HK-2 (cell line): ENCODE measurements around the gene GALNT18.
"Not testable (repeated sequence)": the region's sequence is repeated elsewhere in the genome, so short reads cannot be mapped to it uniquely, and the experiment has no call there.

Experiments used
- DNase-seq: peaks from one replicate; pipeline ENCODE4 v3.0.0-alpha.2; 2018; ENCODE audit not compliant: unreplicated experiment

Gene GALNT18

DNA sequence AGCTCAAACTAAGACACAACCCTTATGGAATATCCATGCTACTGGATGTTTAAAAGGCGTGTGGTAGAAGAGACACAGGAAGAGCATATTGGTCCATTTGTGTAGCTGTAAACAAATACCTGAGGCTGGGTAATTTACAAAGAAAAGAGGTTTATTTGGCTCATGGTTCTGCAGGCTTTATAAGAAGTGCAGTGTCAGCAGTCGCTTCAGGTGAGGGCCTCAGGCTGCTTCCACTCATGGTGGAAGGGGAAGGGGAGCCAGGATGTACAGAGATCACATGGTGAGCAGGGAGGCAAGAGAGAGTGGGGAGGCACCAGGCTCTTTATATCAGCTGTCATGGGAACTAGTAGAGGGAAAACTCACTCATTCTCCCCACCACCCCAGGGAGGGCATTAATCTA lies 237.0 kb downstream of the GALNT18 start:
- DNase-seq, result no peak

DNA sequence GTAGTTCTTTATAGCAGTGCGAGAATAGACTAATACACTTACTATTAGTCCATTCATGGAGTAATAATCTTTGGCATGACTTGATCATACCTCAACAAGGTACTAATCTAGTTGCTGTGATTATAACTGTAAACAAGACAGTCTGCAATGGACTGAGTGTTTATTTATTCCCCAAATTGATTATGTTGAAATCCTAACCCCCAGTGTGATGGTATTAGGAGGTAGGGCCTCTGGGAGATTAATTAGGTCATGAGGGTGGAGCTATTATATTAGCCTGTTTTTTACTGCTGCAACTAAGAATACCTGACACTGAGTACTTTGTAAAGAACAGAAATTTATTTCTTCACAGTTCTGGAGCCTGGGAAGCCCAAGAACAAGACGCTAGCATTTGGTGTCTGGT lies 237.8 kb downstream of the GALNT18 start:
- DNase-seq, result no peak

DNA sequence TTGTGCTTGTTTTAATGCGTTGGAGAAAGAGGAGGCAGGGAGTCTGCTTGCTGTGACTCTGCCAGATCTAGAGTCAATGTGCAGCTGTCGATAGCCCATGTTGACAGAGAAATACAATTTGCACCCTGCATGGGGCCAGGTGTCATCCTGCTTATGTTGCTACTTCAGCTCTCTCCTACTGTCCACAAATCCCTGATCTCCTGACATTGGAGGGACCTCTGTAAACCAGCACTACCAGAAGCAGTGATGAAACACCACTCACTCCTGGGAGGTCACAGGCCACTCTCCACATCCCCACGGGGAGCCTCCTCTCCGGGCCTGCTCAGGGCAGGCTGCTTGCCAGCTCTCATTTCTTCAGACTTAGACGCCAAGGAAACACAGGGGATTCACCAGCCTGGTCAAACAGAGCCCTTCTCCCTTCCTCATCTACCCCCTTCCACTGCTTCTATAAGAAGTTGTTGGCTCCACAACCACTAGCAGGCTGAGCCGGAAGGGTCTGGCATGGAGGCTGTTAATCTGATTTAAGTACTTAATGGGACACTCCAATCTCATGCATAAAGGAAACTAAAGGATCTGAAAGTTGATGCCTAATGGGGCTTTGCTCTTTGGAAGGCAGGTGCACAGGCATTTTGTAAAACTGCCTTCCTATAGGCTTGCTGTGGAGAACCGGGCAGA lies 238.8 kb downstream of the GALNT18 start:
- no peak for DNase-seq

DNA sequence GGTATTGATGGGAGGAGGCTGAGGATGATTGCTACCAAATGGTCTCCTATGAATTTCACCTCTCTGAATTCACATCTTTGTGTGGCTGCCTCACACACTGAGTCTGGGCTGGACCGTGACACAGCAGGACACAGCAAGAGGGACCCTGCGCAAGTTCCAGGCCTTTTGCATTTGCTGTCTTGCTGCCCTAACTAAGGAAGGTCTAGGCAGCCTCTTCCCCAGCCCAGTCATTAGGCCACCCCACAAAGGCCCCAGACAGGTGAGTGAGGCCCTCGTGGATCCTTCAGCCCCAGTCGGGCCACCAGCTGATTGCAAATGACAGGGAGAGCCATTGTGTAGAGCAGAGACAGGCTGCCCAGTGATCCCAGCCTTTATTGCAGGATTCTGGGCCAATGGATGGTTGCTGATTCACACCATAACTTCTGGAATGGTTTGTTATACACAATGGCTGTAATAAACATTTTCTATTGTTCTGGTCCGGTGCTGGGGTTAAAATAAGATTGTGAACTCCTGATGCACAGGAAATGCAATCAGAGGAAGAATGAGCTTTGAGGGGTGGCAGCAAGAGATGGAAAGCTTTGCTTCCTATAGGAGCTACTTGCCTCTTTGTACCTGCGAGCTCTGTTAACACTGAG lies 240.2 kb downstream of the GALNT18 start:
- DNase-seq, result no peak

DNA sequence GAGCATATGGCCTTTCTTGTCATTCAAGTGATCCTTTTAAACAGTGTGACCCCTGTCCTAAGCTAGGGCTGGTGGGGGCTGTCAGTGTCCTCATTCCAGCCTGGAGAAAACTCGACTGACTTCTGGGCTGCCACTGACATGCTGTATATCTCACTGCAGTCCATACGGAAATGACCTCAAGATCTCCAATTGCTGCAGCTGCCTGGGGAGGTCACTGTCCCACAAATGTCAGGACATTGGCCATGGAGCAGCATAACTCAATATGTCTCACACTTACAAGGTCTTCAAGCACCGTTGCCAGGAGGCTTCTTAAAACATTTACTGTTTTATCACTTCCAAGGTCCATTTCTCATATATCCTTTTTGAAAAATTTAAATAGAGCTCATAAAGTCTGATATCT lies 240.9 kb downstream of the GALNT18 start:
- DNase-seq, result no peak

DNA sequence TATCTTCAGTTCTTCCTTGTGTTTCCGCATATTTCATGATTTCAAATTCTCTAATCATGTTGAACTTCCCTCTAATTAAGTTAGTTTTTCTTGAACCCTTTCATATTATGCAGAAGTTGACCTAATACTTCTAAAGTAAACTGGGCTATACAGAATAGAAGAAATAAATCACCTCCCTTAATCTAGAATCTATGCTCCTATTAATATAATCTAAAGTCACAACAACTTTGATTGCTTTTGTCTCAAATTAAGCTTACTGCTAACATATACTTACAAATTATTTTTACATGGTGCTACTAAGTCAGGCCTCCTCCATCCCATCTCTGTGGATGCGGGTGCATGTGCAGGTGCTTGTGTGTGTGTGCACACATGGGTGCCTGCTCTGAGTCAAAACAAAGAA lies 241.5 kb downstream of the GALNT18 start:
- no peak for DNase-seq

DNA sequence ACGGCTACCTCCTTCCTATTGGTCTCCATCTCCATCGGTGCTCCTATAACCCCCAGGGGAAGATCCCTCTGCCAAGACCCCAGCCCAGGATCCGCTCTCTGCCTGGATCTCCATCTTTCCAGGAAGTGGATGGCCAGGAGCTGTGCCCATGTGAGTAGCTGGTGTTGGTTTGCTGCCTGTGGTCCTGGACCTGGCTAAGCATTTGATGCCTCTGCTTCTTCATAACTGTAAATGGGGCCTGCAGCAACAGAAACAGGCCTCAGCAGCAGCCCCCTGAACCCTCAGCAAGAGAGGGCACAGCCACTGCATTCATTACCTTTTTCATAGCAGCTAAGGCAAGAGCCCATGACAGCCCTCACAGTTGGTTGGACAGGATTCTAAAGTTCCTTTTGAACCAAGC lies 242.1 kb downstream of the GALNT18 start:
- DNase-seq, result no peak

DNA sequence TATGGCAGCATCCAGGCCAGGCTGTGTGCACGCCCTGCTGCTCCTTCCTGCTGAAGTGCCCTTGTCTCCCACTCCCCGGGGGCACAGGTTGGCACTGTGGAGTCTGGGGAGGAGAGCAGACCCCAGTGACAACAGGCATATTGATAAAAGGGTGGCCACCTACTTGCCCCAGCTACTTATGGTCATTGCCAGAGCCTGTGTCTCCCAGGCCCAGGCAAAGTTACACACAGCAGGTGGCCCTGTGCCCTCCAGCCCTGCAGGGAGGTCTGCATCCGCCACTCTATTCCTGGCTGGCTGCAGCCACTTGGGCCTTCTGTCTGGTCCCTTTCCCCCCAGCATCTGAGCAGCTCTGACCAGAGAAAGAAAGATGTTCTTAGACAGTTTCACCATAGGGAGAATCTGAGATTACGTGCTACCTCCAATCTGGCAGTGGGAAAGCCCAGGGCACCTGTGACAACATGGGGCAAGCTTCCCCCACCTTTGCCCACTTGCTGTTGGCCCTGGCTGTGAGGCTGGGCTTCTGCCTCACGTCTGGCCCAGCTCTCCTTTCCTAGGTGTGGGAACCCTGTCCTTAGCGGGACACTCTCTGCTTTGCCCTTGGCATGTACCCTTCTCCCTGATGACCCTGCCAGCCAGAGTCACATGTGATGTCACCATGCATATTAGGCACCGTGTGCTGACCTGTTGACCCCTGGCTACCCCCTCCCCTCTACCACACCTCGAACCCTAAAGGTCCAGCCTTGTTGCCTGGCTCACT lies 243.4 kb downstream of the GALNT18 start:
- no peak for DNase-seq

DNA sequence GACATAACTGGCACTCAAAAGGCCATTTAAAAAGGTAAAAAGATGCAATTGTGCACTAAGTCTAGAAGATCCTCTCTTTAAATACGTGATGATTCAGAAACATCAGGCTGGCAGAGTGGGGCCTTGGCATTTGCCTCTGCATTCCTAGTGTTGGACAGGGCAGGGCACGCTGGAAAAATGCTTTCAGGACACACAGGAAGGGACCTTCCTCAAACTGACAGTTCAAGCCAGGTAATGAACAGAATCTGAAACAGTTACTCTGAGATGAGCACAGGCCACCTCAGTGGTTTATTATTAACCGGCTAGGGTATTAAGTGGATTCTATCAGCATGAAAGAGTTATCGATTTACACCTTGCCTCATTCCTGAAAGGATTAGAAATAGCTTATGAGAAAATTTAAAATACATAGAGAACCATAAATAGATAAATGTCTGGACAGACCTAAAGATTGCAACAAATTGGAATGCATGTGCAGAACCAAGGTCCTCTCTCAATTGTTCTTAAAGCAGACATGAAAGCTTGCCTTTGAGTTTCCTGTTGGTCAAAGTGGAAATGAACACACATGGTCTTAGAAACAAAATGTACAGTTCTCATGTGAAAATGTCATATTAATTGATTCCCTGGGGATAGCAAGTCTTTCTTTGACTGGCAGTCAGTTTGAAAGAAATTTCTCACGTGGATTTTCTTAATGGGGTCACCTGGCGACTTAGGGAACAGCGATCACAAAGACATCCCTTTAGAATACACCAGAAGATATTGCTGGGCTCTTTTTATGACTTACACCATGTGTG lies 247.3 kb downstream of the GALNT18 start:
- DNase-seq, result no peak

DNA sequence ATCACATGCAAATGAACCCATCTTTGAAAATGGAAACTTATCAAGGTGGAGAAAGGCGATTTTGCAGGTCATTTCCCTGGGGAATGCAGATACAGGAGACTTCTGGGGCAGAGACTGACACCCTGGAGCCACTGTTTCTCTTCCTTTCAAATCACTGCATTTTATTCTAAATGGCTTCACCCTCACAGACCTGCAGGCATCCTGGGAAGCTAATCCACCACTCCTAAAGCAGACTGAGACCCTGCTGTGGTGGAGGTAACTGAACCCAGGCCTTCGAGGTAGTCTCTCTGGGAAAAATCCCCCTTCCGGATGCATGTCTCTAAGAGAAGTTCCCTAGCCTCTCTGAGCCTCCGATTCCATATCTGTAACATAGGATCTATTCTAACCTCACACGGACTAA lies 247.9 kb downstream of the GALNT18 start:
- DNase-seq, result no peak

DNA sequence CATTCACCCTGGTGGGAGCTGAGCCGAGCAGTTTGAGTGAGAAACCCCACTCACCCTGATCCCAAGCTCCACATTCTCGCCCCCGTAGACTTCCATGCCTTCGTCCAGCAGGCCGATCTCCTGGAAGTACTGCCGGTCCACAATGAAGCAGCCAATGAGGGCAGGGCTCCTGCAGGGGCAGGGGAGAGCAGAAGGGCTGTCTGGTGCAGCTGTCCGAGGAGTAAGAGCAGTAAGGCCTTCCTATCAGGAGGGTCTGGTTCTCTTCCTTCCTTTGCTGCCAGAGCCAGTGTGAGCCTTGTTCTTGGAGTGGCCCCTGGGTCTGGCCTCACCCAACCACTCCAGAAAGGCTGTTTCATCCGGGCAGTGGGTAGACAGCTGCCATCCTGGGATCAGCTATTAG lies 249.3 kb downstream of the GALNT18 start:
- no peak for DNase-seq

DNA sequence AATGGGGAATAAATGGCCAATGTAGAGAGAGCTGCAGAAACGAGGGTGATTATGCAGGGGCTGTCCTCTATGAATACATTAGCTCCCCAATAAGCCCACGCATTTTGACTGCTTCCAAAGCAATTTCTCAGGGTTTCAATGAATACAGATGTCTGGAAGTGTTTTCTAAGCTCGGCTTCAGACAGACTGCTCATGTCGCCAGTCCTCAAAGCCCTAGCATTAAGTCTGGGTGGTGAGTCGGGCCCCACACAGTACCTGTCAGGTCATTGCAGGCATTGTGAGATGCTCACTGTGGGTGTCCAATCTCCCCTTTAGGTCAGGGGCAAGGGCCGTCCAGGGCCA lies 250.9 kb downstream of the GALNT18 start:
- no peak for DNase-seq

DNA sequence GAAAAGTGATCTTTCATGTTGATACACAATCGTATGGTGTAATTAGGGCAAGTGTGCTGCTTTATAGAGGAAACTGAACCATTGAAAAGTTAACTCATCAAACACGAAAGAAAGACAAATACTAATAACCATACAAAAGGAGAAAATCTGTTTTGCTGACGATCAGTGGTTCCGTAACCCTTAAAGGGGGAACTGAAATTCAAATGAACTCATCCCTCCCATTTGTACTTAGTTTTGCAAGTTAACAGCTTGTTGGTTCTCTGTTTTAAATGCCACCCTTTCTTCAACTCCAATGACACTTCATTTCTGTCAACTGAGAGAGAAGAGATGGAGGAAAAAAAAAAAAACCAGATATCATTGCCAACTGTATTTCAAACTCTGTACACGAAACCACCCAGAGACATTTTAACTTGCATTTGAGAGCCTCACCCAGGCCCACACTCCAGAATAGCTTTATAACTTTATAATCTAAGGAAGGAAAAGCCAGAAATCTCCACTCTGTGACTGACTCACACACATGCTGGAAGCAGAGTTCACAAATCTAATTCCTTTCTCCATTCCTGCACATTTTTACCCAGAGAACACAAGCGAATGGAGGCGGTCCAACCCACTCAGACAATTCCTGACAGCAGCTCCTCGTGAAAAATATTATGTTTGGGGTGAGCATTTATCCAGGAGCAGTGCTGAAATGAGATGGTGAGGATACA lies 251.4 kb downstream of the GALNT18 start:
- no peak for DNase-seq

DNA sequence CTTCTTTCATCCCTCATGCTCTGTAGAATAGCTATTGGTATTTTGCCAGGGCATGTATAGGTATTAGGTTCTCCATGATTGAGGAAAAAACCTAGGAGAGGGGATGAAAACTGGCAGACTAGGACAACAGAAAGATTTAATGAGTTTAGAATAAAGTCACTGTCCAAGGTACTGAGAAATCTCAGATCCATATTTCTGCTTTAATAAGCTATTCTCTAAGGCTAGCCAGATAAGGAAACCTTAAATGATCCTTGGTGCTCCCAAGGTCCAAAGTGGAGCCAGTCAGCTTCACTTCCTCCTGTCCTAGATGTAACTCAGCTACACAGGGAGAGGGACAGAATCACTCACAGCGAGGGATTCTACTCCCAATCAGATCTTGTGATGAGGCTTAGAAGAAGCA lies 255.0 kb downstream of the GALNT18 start:
- no peak for DNase-seq

DNA sequence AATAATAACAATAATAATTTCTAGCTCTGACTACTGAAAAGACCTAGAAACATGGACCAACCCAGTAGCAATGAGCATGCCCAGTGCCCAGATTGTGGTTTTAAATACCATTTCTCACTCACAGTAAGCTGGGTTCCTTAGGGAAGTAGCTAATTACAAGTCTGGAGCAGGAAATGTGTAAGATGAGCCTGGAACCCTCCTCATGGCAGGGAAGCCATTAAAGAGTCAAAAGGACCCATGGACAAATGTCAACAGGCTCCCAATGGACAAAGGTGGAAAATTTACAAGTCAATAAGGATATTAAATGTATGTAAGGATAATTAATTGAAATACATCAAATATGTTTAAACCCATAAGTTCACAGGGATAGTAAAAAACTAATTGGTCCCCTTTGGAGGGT lies 258.1 kb downstream of the GALNT18 start:
- no peak for DNase-seq

DNA sequence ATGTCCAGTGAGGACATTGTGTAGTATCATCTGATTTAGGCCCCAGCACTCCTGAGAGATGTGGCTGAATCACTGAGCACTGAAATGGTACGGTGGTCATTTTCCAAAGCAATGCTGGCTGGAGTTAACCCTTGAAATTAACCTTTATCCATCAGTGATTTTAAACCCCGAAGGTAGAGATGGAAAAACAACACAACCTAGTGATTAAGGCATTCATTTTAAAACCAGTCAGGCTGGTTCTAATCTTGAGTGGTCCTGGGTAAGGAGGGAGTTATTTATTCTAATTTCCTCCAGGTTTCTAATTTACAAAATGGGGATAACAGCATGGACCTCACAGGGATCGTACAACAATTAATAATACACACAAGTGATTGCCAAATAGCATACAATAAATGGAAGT lies 262.2 kb downstream of the GALNT18 start:
- DNase-seq, result no peak

DNA sequence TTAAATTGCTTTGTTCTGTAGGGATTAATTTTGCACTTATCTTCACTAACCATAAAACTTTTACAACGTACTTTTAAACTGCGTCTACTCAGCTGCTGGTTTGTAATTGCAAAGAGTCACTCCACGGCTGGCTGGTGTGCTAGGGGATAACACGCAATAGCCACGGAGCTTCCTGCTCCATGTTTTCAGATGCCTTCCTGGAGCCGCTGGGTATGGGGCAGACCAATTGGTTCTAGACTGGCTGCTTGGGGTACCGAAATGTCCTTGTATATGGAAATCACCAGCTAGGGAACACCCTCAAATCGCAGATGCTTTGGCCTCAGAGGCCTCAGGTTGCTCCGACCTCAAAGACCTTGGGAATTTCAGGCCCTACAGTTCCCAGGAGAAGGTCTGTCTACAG lies 265.0 kb downstream of the GALNT18 start:
- no peak for DNase-seq

DNA sequence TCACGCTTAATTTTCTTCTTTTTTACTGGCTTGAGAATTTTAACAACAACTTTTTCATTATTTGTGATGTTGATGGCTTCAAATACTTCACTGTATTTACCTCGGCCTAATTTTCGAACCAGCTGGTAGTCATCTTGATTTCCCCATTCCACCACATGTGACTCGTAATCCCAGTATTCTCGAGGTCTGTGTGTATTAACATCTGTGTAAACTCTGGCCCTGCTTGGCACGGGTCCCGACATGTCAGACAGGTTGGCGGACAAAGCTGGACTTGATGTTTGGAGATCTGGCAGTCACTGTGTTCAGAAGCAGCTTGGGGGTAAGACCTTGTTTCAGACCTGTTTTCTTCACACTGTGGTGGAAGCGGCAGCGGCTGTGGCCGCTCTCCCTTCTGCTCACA lies 268.9 kb downstream of the GALNT18 start, which contains the start of gene CSNK2A3:
CSNK2A3 (minus strand) TSS at position 373 of the 400 bp plus-strand sequence; CDS start at position 242, 131 bp downstream.
- DNase-seq, result not testable (repeated sequence)

DNA sequence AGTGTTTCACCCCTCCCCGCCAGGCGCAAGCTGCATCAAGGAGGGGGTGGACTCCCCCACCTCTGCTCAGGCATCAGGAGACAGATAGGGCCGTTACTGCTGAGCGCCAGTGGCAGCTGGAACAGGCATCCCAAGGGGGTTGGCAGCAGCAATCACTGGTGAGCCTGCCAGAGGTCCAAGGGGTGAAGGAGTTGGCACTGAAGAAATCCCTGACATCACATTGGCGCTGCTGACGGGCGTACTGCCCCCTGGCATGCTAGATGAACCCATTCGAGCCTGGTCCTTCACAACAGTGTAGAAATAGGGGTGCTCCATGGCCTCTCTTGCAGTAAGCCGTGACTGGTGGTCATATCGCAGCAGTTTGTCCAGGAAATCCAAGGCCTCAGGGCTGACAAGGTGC lies 270.0 kb downstream of the GALNT18 start:
- not testable (repeated sequence) for DNase-seq

DNA sequence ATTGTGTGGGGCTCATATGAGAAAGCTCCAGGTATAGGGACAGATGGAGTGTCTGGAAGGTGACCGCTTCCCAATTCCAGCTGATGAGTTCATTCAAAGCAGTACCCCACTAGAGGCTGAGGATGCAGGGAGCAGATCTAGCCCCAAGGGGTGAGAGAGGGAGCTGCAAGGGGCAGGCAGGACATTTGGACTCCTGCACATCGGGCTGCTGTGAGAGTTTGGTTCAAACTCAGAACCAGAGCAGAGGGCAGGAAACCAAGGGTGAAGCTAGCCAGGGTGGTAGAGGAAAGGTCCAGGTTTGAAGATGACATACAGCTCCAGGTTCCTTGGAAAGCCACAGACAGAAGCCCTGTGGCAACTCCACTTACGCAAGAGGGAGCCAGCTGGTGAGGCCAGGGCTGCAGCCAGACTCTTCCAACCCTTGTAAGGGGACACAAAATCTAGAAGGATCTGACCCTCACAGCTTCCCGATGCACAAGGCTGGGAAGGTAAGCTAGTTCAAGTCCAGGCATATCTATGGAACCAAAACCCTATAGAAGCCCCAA lies 270.7 kb downstream of the GALNT18 start:
- DNase-seq, result no peak

DNA sequence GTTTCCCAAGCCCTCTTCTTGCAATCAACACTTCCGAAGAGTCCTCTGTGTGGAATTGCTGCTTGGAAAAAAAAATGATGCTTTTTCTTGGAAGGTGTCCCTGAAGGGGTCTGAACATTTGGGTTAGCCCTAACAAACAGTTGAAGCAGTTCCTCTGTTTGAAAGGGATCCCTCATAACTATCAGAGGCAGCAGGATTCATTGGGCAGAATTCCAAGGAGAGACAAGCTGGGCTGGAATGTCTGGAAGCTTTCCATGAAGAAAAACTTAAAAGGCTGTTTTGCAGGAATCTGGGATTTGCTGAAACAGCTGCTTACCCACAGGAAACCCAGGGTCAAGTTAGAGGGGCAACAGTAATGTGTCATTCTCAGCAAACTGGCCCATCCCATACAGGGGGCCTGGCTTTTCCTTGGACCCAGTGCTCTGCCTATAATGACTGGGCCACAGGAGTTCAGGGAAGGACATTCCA lies 271.9 kb downstream of the GALNT18 start:
- DNase-seq, result no peak
